Measurements from ENCODE around the gene OXCT1.
A peak's percentile ranks its signal among the peaks of the same experiment; 100 is the strongest.

Gene OXCT1

GRCh38 chr5:41794471-41794870 lies 75.8 kb downstream of the OXCT1 start:
- Mint-ChIP-seq H3K4me3 (no peak overlapping the region), H3K4me1 (no peaks in the 10 kb centered on the region), H3K27ac (peak overlapping the region; percentile 25), H3K36me3 (peaks cover 25 to 41% of the 10 kb centered on the region in 2 donors), H3K9me3 (no peaks in the 10 kb centered on the region), H3K27me3 (no peaks in the 10 kb centered on the region)
- no peak for ATAC-seq (replicated peaks)
- no peak for DNase-seq

- ATAC-seq (replicated peaks): no peak
Measured at GRCh38 chr5:41793141-41793770, 77.0 kb downstream of the OXCT1 start.

GRCh38 chr5:41790038-41790776 lies 80.0 kb downstream of the OXCT1 start:
- Mint-ChIP-seq H3K4me1 (peaks cover 0 to 5% of the 10 kb centered on the region in 2 donors), H3K27me3 (no peaks in the 10 kb centered on the region), H3K4me3 (no peak overlapping the region), H3K27ac (no peak overlapping the region), H3K36me3 (peaks cover 22 to 44% of the 10 kb centered on the region in 2 donors), H3K9me3 (no peaks in the 10 kb centered on the region)
- ATAC-seq (replicated peaks) (no peak), DNase-seq (no peak)

More at GRCh38 chr5:41793141-41793770, 77.0 kb downstream of the OXCT1 start:
- Mint-ChIP-seq H3K27me3 (no peaks in the 10 kb centered on the region), H3K4me3 (no peak overlapping the region), H3K9me3 (no peaks in the 10 kb centered on the region), H3K27ac (no peak overlapping the region), H3K4me1 (no peaks in the 10 kb centered on the region), H3K36me3 (peaks cover 25 to 41% of the 10 kb centered on the region in 2 donors)
- DNase-seq: no peak

GRCh38 chr5:41789434-41789833 lies 80.8 kb downstream of the OXCT1 start:
- peaks cover 0 to 5% of the 10 kb centered on the region in 2 donors for H3K4me1 Mint-ChIP-seq
- ATAC-seq (replicated peaks) (no peak), DNase-seq (no peak)
- peaks cover 17 to 41% of the 10 kb centered on the region in 2 donors for H3K36me3 Mint-ChIP-seq
- no peaks in the 10 kb centered on the region for H3K27me3 Mint-ChIP-seq
- H3K4me3 Mint-ChIP-seq: no peak overlapping the region
- no peaks in the 10 kb centered on the region for H3K9me3 Mint-ChIP-seq
- H3K27ac Mint-ChIP-seq: no peak overlapping the region

- DNase-seq (no peak), ATAC-seq (replicated peaks) (no peak)
- Mint-ChIP-seq H3K36me3 (peaks cover 14 to 41% of the 10 kb centered on the region in 2 donors), H3K27me3 (no peaks in the 10 kb centered on the region), H3K9me3 (no peaks in the 10 kb centered on the region), H3K4me1 (peaks cover 0 to 5% of the 10 kb centered on the region in 2 donors), H3K27ac (no peak overlapping the region), H3K4me3 (no peak overlapping the region)
Measured at GRCh38 chr5:41788941-41789368, 81.3 kb downstream of the OXCT1 start.

GRCh38 chr5:41787265-41787664 lies 83.0 kb downstream of the OXCT1 start:
- Mint-ChIP-seq H3K4me1 (peaks cover 0 to 5% of the 10 kb centered on the region in 2 donors), H3K27ac (no peak overlapping the region), H3K27me3 (no peaks in the 10 kb centered on the region), H3K36me3 (peaks cover 10 to 43% of the 10 kb centered on the region in 2 donors), H3K9me3 (no peaks in the 10 kb centered on the region), H3K4me3 (no peak overlapping the region)
- DNase-seq: no peak
- ATAC-seq (replicated peaks): no peak

- Mint-ChIP-seq H3K27ac (no peak overlapping the region), H3K36me3 (peaks cover 20 to 48% of the 10 kb centered on the region in 2 donors), H3K4me1 (peaks cover 0 to 5% of the 10 kb centered on the region in 2 donors), H3K9me3 (no peaks in the 10 kb centered on the region), H3K27me3 (no peaks in the 10 kb centered on the region), H3K4me3 (no peak overlapping the region)
- no peak for ATAC-seq (replicated peaks)
- DNase-seq: no peak
Measured at GRCh38 chr5:41785061-41785460, 85.2 kb downstream of the OXCT1 start.

- no peaks in the 10 kb centered on the region for H3K4me1 Mint-ChIP-seq
- H3K36me3 Mint-ChIP-seq: peaks cover 25 to 31% of the 10 kb centered on the region in 2 donors
- no peaks in the 10 kb centered on the region for H3K9me3 Mint-ChIP-seq
- no peaks in the 10 kb centered on the region for H3K27me3 Mint-ChIP-seq
- no peak overlapping the region for H3K4me3 Mint-ChIP-seq
- ATAC-seq (replicated peaks) (no peak), DNase-seq (no peak)
- no peak overlapping the region for H3K27ac Mint-ChIP-seq
Measured at GRCh38 chr5:41778410-41778809, 91.8 kb downstream of the OXCT1 start.

- Mint-ChIP-seq H3K9me3 (no peaks in the 10 kb centered on the region), H3K4me1 (no peaks in the 10 kb centered on the region), H3K4me3 (no peak overlapping the region), H3K36me3 (peaks cover 26 to 30% of the 10 kb centered on the region in 2 donors), H3K27ac (no peak overlapping the region), H3K27me3 (no peaks in the 10 kb centered on the region)
- ATAC-seq (replicated peaks) (no peak), DNase-seq (no peak)
Measured at GRCh38 chr5:41776435-41776834, 93.8 kb downstream of the OXCT1 start.

GRCh38 chr5:41773799-41774198 lies 96.4 kb downstream of the OXCT1 start:
- H3K4me1 Mint-ChIP-seq: no peaks in the 10 kb centered on the region
- no peak overlapping the region for H3K4me3 Mint-ChIP-seq
- no peaks in the 10 kb centered on the region for H3K9me3 Mint-ChIP-seq
- no peak for DNase-seq
- peaks cover 15 to 34% of the 10 kb centered on the region in 2 donors for H3K36me3 Mint-ChIP-seq
- H3K27ac Mint-ChIP-seq: no peak overlapping the region
- H3K27me3 Mint-ChIP-seq: no peaks in the 10 kb centered on the region
- ATAC-seq (replicated peaks): no peak

- Mint-ChIP-seq H3K9me3 (no peaks in the 10 kb centered on the region), H3K27ac (no peak overlapping the region), H3K36me3 (peaks cover 20 to 40% of the 10 kb centered on the region in 2 donors), H3K4me3 (no peak overlapping the region), H3K27me3 (no peaks in the 10 kb centered on the region), H3K4me1 (no peaks in the 10 kb centered on the region)
- ATAC-seq (replicated peaks): no peak
- DNase-seq: no peak
Measured at GRCh38 chr5:41772785-41773442, 97.3 kb downstream of the OXCT1 start.

- peaks cover 21 to 47% of the 10 kb centered on the region in 2 donors for H3K36me3 Mint-ChIP-seq
- H3K9me3 Mint-ChIP-seq: no peaks in the 10 kb centered on the region
- H3K27ac Mint-ChIP-seq: no peak overlapping the region
- no peak for ATAC-seq (replicated peaks)
- no peaks in the 10 kb centered on the region for H3K4me1 Mint-ChIP-seq
- no peak overlapping the region for H3K4me3 Mint-ChIP-seq
- no peak for DNase-seq
- H3K27me3 Mint-ChIP-seq: no peaks in the 10 kb centered on the region
Measured at GRCh38 chr5:41772056-41772455, 98.2 kb downstream of the OXCT1 start.

- ATAC-seq (replicated peaks) (no peak), DNase-seq (no peak)
- H3K36me3 Mint-ChIP-seq: peaks cover 23 to 47% of the 10 kb centered on the region in 2 donors
- H3K4me1 Mint-ChIP-seq: no peaks in the 10 kb centered on the region
- H3K4me3 Mint-ChIP-seq: no peak overlapping the region
- no peaks in the 10 kb centered on the region for H3K9me3 Mint-ChIP-seq
- H3K27ac Mint-ChIP-seq: no peak overlapping the region
- H3K27me3 Mint-ChIP-seq: no peaks in the 10 kb centered on the region
Measured at GRCh38 chr5:41770799-41771198, 99.4 kb downstream of the OXCT1 start.

GRCh38 chr5:41768692-41769091 lies 101.5 kb downstream of the OXCT1 start:
- no peak for ATAC-seq (replicated peaks)
- no peak overlapping the region for H3K27ac Mint-ChIP-seq
- peaks cover 25 to 49% of the 10 kb centered on the region in 2 donors for H3K36me3 Mint-ChIP-seq
- H3K4me1 Mint-ChIP-seq: peaks cover 0 to 5% of the 10 kb centered on the region in 2 donors
- H3K9me3 Mint-ChIP-seq: no peaks in the 10 kb centered on the region
- no peak for DNase-seq
- no peaks in the 10 kb centered on the region for H3K27me3 Mint-ChIP-seq
- no peak overlapping the region for H3K4me3 Mint-ChIP-seq

Measured in stimulated activated naive B cell treated with anti-CD40 and anti-IgM and Interleukin-4, amounts not matched to agents 10 μg/mL and 1 μg/mL and 100 μg/mL, for 72 hours (primary cell).